Keratinocyte (primary cell): ENCODE measurements around the gene GSTM5.

Experiments
- CTCF ChIP-seq, 3 experiments: IDR thresholded peaks in 1 of 3; conservative IDR thresholded peaks in 1 of 3; optimal IDR thresholded peaks in 1 of 3; 2 replicates in 2 of 3; 3 replicates in 1 of 3; pipeline versions ENCODE3 to v1.5.1; 2011; ENCODE audit warnings: low read length in 3 of 3, mild to moderate bottlenecking in 3 of 3, moderate library complexity in 2 of 3, control low read depth in 1 of 3, inconsistent platforms in 1 of 3; ENCODE audit not compliant: insufficient read depth in 2 of 3; ENCODE audit errors: extremely low read depth in 1 of 3
- EZH2 ChIP-seq: IDR thresholded peaks from one replicate; pipeline ENCODE4 v1.6.1; 2012; ENCODE audit warnings: inconsistent platforms, mild to moderate bottlenecking, low read length, moderate library complexity

GRCh38 chr1:109716121-109716520 lies 4.1 kb downstream of the GSTM5 start:
- no peak for TF ChIP-seq CTCF (optimal IDR thresholded peaks at IDR 0.05 in 1 of 3, IDR thresholded peaks at IDR 0.05 in 1 of 3, conservative IDR thresholded peaks at IDR 0.05 in 1 of 3; ENCODE audit: extremely low read depth in 1 of 3, insufficient read depth in 2 of 3, low read length in 3 of 3)
- no peak for TF ChIP-seq EZH2
